Measurements from ENCODE around the gene FBXW5.

The FBXW5 gene

GRCh38 chr9:136913701-136914438, 30.7 kb downstream of the FBXW5 start:
- Histone ChIP-seq H3K9ac (ENCODE audit: low read depth, low read length) (no peak overlapping the region; the same call in 1 of the 2 replicates), H3K4me1 (ENCODE audit: insufficient read depth, low read length) (no peaks in the 10 kb centered on the region), H3K9me3 (ENCODE audit: insufficient read depth, low read depth, low read length) (no peaks in the 10 kb centered on the region), H3K27me3 (ENCODE audit: insufficient read depth, low read length) (no peaks in the 10 kb centered on the region), H3K27ac (ENCODE audit: low read depth, low read length) (no peak overlapping the region), H3K4me3 (ENCODE audit: low read length) (no peak overlapping the region), H3K36me3 (ENCODE audit: insufficient read depth, low read length) (peaks cover 71% of the 10 kb centered on the region)
- WGBS: 96% methylated on average over 17 of the region's 17 CpGs

GRCh38 chr9:136910901-136911245, 33.7 kb downstream of the FBXW5 start:
- Histone ChIP-seq H3K27ac (ENCODE audit: low read depth, low read length) (no peak overlapping the region), H3K4me1 (ENCODE audit: insufficient read depth, low read length) (no peaks in the 10 kb centered on the region), H3K9ac (ENCODE audit: low read depth, low read length) (no peak overlapping the region), H3K9me3 (ENCODE audit: insufficient read depth, low read depth, low read length) (no peaks in the 10 kb centered on the region), H3K4me3 (ENCODE audit: low read length) (no peak overlapping the region), H3K36me3 (ENCODE audit: insufficient read depth, low read length) (peaks cover 76% of the 10 kb centered on the region), H3K27me3 (ENCODE audit: insufficient read depth, low read length) (no peaks in the 10 kb centered on the region)
- WGBS: 95% methylated on average over 12 of the region's 12 CpGs

- Histone ChIP-seq H3K4me3 (ENCODE audit: low read length) (no peak overlapping the region), H3K4me1 (ENCODE audit: insufficient read depth, low read length) (no peaks in the 10 kb centered on the region), H3K27ac (ENCODE audit: low read depth, low read length) (no peak overlapping the region), H3K36me3 (ENCODE audit: insufficient read depth, low read length) (peaks cover 75% of the 10 kb centered on the region), H3K9ac (ENCODE audit: low read depth, low read length) (no peak overlapping the region), H3K27me3 (ENCODE audit: insufficient read depth, low read length) (no peaks in the 10 kb centered on the region), H3K9me3 (ENCODE audit: insufficient read depth, low read depth, low read length) (no peaks in the 10 kb centered on the region)
- WGBS: 97% methylated on average over 12 of the region's 12 CpGs
Measured at GRCh38 chr9:136910197-136910900, 34.2 kb downstream of the FBXW5 start.

- H3K36me3 ChIP-seq (ENCODE audit: insufficient read depth, low read length): peaks cover 74% of the 10 kb centered on the region
- no peak overlapping the region for H3K27ac ChIP-seq (ENCODE audit: low read depth, low read length)
- no peak overlapping the region for H3K9ac ChIP-seq (ENCODE audit: low read depth, low read length)
- WGBS: 96% methylated on average over 29 of the region's 29 CpGs
- H3K27me3 ChIP-seq (ENCODE audit: insufficient read depth, low read length): no peaks in the 10 kb centered on the region
- H3K4me1 ChIP-seq (ENCODE audit: insufficient read depth, low read length): no peaks in the 10 kb centered on the region
- H3K4me3 ChIP-seq (ENCODE audit: low read length): no peak overlapping the region
- H3K9me3 ChIP-seq (ENCODE audit: insufficient read depth, low read depth, low read length): no peaks in the 10 kb centered on the region
Measured at GRCh38 chr9:136907011-136907914, 37.3 kb downstream of the FBXW5 start.

GRCh38 chr9:136906266-136906665, 38.3 kb downstream of the FBXW5 start:
- Histone ChIP-seq H3K27ac (ENCODE audit: low read depth, low read length) (no peak overlapping the region), H3K4me3 (ENCODE audit: low read length) (no peak overlapping the region), H3K36me3 (ENCODE audit: insufficient read depth, low read length) (peaks cover 81% of the 10 kb centered on the region), H3K9me3 (ENCODE audit: insufficient read depth, low read depth, low read length) (no peaks in the 10 kb centered on the region), H3K9ac (ENCODE audit: low read depth, low read length) (no peak overlapping the region), H3K4me1 (ENCODE audit: insufficient read depth, low read length) (no peaks in the 10 kb centered on the region; the same call in 1 of the 2 replicates), H3K27me3 (ENCODE audit: insufficient read depth, low read length) (no peaks in the 10 kb centered on the region)
- WGBS: 94% methylated on average over 3 of the region's 4 CpGs

GRCh38 chr9:136903041-136903554, 41.4 kb downstream of the FBXW5 start:
- 97% methylated on average over 12 of the region's 12 CpGs for WGBS
- no peak overlapping the region for H3K4me3 ChIP-seq (ENCODE audit: low read length)
- H3K9ac ChIP-seq (ENCODE audit: low read depth, low read length): no peak overlapping the region
- no peaks in the 10 kb centered on the region for H3K9me3 ChIP-seq (ENCODE audit: insufficient read depth, low read depth, low read length)
- no peaks in the 10 kb centered on the region for H3K27me3 ChIP-seq (ENCODE audit: insufficient read depth, low read length)
- H3K27ac ChIP-seq (ENCODE audit: low read depth, low read length): no peak overlapping the region
- no peaks in the 10 kb centered on the region; the same call in 1 of the 2 replicates for H3K4me1 ChIP-seq (ENCODE audit: insufficient read depth, low read length)
- H3K36me3 ChIP-seq (ENCODE audit: insufficient read depth, low read length): peaks cover 86% of the 10 kb centered on the region

GRCh38 chr9:136902259-136902821, 42.2 kb downstream of the FBXW5 start:
- Histone ChIP-seq H3K9ac (ENCODE audit: low read depth, low read length) (no peak overlapping the region), H3K4me1 (ENCODE audit: insufficient read depth, low read length) (no peaks in the 10 kb centered on the region; the same call in 1 of the 2 replicates), H3K4me3 (ENCODE audit: low read length) (no peak overlapping the region), H3K27me3 (ENCODE audit: insufficient read depth, low read length) (no peaks in the 10 kb centered on the region), H3K27ac (ENCODE audit: low read depth, low read length) (no peak overlapping the region), H3K9me3 (ENCODE audit: insufficient read depth, low read depth, low read length) (no peaks in the 10 kb centered on the region), H3K36me3 (ENCODE audit: insufficient read depth, low read length) (peaks cover 78% of the 10 kb centered on the region)
- 94% methylated on average over 15 of the region's 15 CpGs for WGBS

- Histone ChIP-seq H3K9me3 (ENCODE audit: insufficient read depth, low read depth, low read length) (no peaks in the 10 kb centered on the region), H3K4me3 (ENCODE audit: low read length) (no peak overlapping the region), H3K27me3 (ENCODE audit: insufficient read depth, low read length) (no peaks in the 10 kb centered on the region), H3K36me3 (ENCODE audit: insufficient read depth, low read length) (peaks cover 72% of the 10 kb centered on the region), H3K4me1 (ENCODE audit: insufficient read depth, low read length) (no peaks in the 10 kb centered on the region; the same call in 1 of the 2 replicates), H3K9ac (ENCODE audit: low read depth, low read length) (no peak overlapping the region), H3K27ac (ENCODE audit: low read depth, low read length) (no peak overlapping the region)
- 89% methylated on average over 20 of the region's 20 CpGs for WGBS
Measured at GRCh38 chr9:136901516-136902258, 42.9 kb downstream of the FBXW5 start.

GRCh38 chr9:136900988-136901515, 43.5 kb downstream of the FBXW5 start:
- Histone ChIP-seq H3K36me3 (ENCODE audit: insufficient read depth, low read length) (peaks cover 66% of the 10 kb centered on the region), H3K9me3 (ENCODE audit: insufficient read depth, low read depth, low read length) (no peaks in the 10 kb centered on the region), H3K4me3 (ENCODE audit: low read length) (no peak overlapping the region), H3K27ac (ENCODE audit: low read depth, low read length) (no peak overlapping the region), H3K27me3 (ENCODE audit: insufficient read depth, low read length) (no peaks in the 10 kb centered on the region), H3K9ac (ENCODE audit: low read depth, low read length) (no peak overlapping the region), H3K4me1 (ENCODE audit: insufficient read depth, low read length) (no peaks in the 10 kb centered on the region; the same call in 1 of the 2 replicates)
- WGBS: 94% methylated on average over 13 of the region's 13 CpGs

- Histone ChIP-seq H3K4me1 (ENCODE audit: insufficient read depth, low read length) (no peaks in the 10 kb centered on the region; the same call in 1 of the 2 replicates), H3K27ac (ENCODE audit: low read depth, low read length) (no peak overlapping the region), H3K27me3 (ENCODE audit: insufficient read depth, low read length) (no peaks in the 10 kb centered on the region), H3K9me3 (ENCODE audit: insufficient read depth, low read depth, low read length) (no peaks in the 10 kb centered on the region), H3K36me3 (ENCODE audit: insufficient read depth, low read length) (peaks cover 63% of the 10 kb centered on the region), H3K4me3 (ENCODE audit: low read length) (no peak overlapping the region), H3K9ac (ENCODE audit: low read depth, low read length) (no peak overlapping the region)
- 93% methylated on average over 10 of the region's 10 CpGs for WGBS
Measured at GRCh38 chr9:136900556-136900955, 44.0 kb downstream of the FBXW5 start.
